Mucosa of descending colon (tissue), 3 donors: Measurements from ENCODE around the gene SOX8. TPM values are rescaled to one million over a fixed set of nuclear protein-coding genes. Genes with fewer than 3 reads are reported as not detected.
A peak's percentile ranks its signal among the peaks of the same experiment; 100 is the strongest.
"Not testable (repeated sequence)": the region's sequence is repeated elsewhere in the genome, so short reads cannot be mapped to it uniquely, and the experiment has no call there.

Experiments used
- ATAC-seq: fragments of 200-7000 bp; cut with Tn5 transposase; one replicate; pipeline ENCODE4 v1.9.1; 2020; ENCODE audit warnings: mild to moderate bottlenecking, moderate library complexity
- DNase-seq, 3 donors: peaks; one replicate each; pipeline ENCODE4 v3.0.0-alpha.2; 2020
- H3K36me3 ChIP-seq: fragments of 200-600 bp; one replicate; pipeline ENCODE4 v1.8.0; 2021; ENCODE audit warnings: low read depth, mild to moderate bottlenecking
- H3K4me1 ChIP-seq: fragments of 200-600 bp; one replicate; pipeline ENCODE4 v1.8.0; 2021; ENCODE audit warnings: low read depth, mild to moderate bottlenecking
- H3K4me3 ChIP-seq: fragments of 200-600 bp; one replicate; pipeline ENCODE4 v1.8.0; 2021; ENCODE audit warnings: mild to moderate bottlenecking
- H3K9me3 ChIP-seq: fragments of 200-600 bp; one replicate; pipeline ENCODE4 v1.8.0; 2021; ENCODE audit warnings: mild to moderate bottlenecking
- CTCF ChIP-seq: fragments of 200-600 bp; IDR thresholded peaks from one replicate; pipeline ENCODE4 v1.8.0; 2022; ENCODE audit warnings: antibody characterized with exemption, mild to moderate bottlenecking
- intact Hi-C, 2 donors: fragments of 100-400 bp; cut with DNase I in 1 of 2; cut with micrococcal nuclease in 1 of 2; formaldehyde crosslinking; loops; one replicate each; pipeline versions ENCODE4 v1.11.0 to v1.11.1; 2022; cut with DNase I, micrococcal nuclease
- total RNA-seq, 3 donors: library from RNA; stranded (reverse); fragmentation: NEBNext Ultra II Directional in 2 of 3; extraction: Animal tissue kit (Norgen Biotek cat#: 25700) in 2 of 3; gene quantifications; one replicate each; pipeline versions ENCODE4 v1.2.1 to v1.2.4, GENCODE V29; 2021 to 2023
- donor health status: DM: no; HTN: no; CAD: no; lungs with moderate emphysema.
- donor health status: DM: no; HTN: no; CAD: no.
- donor health status: DM: no; HTN: yes; CAD: no.

Gene SOX8
- total RNA-seq, 3 donors from 2014 or later: 0.67 to 3.1 (median 0.75) TPM

GRCh38 chr16:1024138-1024537, 42.6 kb downstream of the SOX8 start:
- no peak for DNase-seq
- intact Hi-C loops: no loop called here
- TF ChIP-seq CTCF: no peak

GRCh38 chr16:1025183-1025809, 43.7 kb downstream of the SOX8 start:
- intact Hi-C loops, H3K9me3 ChIP-seq, H3K4me1 ChIP-seq, H3K4me3 ChIP-seq, H3K36me3 ChIP-seq, ATAC-seq: not testable (repeated sequence)
- DNase-seq: peak in 1 of 3 donors; percentile 77

More at GRCh38 chr16:1024138-1024537, 42.6 kb downstream of the SOX8 start:
- no peaks in the 10 kb centered on the region for H3K36me3 ChIP-seq
- no peaks in the 10 kb centered on the region for H3K4me1 ChIP-seq
- H3K9me3 ChIP-seq: no peaks in the 10 kb centered on the region
- ATAC-seq: no peak
- no peak overlapping the region for H3K4me3 ChIP-seq

- ATAC-seq: no peak
- no peak for TF ChIP-seq CTCF
- H3K36me3 ChIP-seq: no peaks in the 10 kb centered on the region
- intact Hi-C loops: no loop called here
- H3K4me1 ChIP-seq: no peaks in the 10 kb centered on the region
- no peak overlapping the region for H3K4me3 ChIP-seq
- no peak for DNase-seq
- H3K9me3 ChIP-seq: no peaks in the 10 kb centered on the region
Measured at GRCh38 chr16:1026057-1026783, 44.6 kb downstream of the SOX8 start.

- ATAC-seq: no peak
- TF ChIP-seq CTCF: no peak
- intact Hi-C loops: no loop called here
- DNase-seq: no peak
- Histone ChIP-seq H3K4me1 (no peaks in the 10 kb centered on the region), H3K36me3 (no peaks in the 10 kb centered on the region), H3K4me3 (no peak overlapping the region), H3K9me3 (no peaks in the 10 kb centered on the region)
Measured at GRCh38 chr16:1026784-1027500, 45.4 kb downstream of the SOX8 start.

GRCh38 chr16:1027501-1027815, 45.9 kb downstream of the SOX8 start:
- no peak for ATAC-seq
- Histone ChIP-seq H3K4me3 (no peak overlapping the region), H3K9me3 (no peaks in the 10 kb centered on the region), H3K36me3 (no peaks in the 10 kb centered on the region), H3K4me1 (no peaks in the 10 kb centered on the region)
- DNase-seq: no peak
- no peak for TF ChIP-seq CTCF
- intact Hi-C loops: no loop called here

- Histone ChIP-seq H3K36me3 (no peaks in the 10 kb centered on the region), H3K4me1 (no peaks in the 10 kb centered on the region), H3K9me3 (no peaks in the 10 kb centered on the region), H3K4me3 (no peak overlapping the region)
- ATAC-seq (no peak), DNase-seq (no peak)
- intact Hi-C loops: no loop called here
- no peak for TF ChIP-seq CTCF
Measured at GRCh38 chr16:1028056-1028455, 46.5 kb downstream of the SOX8 start.
